GM12865 (cell line): ENCODE measurements around the gene ARHGAP4.

Experiments
- DNase-seq: peaks from one replicate; pipeline ENCODE4 v3.0.0; 2010; ENCODE audit warnings: low read depth
- H3K4me3 ChIP-seq: 2 replicates; pipeline ENCODE4 v1.5.1; 2011; ENCODE audit warnings: mild to moderate bottlenecking, low read depth, low read length, control low read depth
- TF ChIP-seq, protein P1 (sequence below): IDR thresholded peaks from 2 replicates; pipeline ENCODE4 v1.5.1; 2011; ENCODE audit warnings: low read length, control low read depth, low read depth, inconsistent platforms; ENCODE audit not compliant: insufficient read depth; ENCODE audit errors: missing control alignments

The ARHGAP4 gene

DNA sequence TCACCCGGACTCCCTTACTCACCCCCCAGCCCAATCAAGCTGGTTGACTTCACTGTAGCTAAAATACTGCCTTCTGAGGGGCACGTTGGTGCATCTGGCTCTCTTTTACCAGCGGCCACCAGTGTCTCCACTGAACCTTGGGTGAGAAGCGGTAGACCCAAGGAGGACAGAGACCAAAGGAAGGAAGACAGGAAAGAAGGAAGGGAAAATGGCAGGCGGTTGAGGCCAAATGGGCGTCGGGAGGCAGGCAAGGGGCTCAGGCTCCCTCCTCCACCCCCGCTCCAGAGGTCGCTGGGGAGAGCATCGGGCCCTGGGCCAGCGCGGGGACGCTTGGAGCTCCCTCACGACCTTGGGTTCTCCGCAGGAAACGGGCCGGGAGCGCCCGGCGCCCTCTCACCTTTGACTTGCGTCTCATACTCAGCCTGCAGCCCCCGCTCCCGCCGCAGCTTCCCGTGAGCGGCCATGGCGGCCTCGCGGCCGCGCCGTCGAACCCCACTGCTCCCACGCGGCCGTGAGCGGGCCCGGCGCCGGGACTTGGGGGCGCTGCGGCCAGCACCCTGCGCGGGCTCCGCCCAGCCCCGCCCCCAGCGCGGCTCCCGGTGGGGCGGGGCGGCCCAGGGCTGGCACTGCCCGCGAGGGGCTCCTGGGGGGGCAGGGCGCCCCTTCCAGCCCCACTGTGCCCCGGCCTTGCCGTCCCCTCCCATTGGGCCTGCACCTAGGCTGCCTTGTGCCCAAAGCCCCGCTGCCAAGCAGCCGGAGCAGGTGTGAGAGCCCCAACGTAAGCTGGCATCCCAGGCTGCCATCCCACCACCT lies at the start of gene ARHGAP4:
Gene ARHGAP4 (minus strand): TSS at position 526 of the 813 bp plus-strand sequence. CDS start 62 bp downstream, at position 464.
- TF ChIP-seq, protein P1, sequence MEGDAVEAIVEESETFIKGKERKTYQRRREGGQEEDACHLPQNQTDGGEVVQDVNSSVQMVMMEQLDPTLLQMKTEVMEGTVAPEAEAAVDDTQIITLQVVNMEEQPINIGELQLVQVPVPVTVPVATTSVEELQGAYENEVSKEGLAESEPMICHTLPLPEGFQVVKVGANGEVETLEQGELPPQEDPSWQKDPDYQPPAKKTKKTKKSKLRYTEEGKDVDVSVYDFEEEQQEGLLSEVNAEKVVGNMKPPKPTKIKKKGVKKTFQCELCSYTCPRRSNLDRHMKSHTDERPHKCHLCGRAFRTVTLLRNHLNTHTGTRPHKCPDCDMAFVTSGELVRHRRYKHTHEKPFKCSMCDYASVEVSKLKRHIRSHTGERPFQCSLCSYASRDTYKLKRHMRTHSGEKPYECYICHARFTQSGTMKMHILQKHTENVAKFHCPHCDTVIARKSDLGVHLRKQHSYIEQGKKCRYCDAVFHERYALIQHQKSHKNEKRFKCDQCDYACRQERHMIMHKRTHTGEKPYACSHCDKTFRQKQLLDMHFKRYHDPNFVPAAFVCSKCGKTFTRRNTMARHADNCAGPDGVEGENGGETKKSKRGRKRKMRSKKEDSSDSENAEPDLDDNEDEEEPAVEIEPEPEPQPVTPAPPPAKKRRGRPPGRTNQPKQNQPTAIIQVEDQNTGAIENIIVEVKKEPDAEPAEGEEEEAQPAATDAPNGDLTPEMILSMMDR, result no peak
- H3K4me3 ChIP-seq, result peak within 1 kb of the TSS; percentile 87
- peak; percentile 67 for DNase-seq

DNA sequence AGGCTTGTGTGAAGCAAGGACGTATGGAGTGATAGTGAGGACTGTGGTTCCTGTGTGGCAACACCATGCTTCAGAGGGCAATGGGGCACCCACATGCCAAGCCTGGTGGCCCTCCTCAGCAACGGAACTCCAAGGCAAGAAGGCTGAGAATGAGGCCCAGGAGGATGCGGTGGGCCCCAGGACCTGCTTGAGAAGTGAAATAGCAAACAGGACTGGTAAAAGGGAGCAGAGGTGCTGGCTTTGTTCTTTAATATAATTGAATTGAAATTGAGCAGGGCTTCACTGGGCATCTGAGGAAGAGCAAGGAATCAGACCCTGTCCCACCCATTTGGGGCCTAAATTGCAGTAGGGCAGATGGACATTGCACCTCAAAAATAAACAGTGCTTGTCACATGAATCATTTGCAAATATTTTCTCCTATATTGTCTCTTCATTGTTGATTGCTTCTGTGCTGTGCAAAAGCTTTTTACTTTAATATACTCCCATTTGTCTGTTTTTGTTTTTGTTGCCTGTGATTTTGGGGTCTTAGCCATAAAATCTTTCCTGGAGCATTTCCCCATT lies 48.7 kb upstream of the ARHGAP4 start:
- no peak for DNase-seq
- no peak overlapping the region for H3K4me3 ChIP-seq
- TF ChIP-seq, protein P1, result no peak

DNA sequence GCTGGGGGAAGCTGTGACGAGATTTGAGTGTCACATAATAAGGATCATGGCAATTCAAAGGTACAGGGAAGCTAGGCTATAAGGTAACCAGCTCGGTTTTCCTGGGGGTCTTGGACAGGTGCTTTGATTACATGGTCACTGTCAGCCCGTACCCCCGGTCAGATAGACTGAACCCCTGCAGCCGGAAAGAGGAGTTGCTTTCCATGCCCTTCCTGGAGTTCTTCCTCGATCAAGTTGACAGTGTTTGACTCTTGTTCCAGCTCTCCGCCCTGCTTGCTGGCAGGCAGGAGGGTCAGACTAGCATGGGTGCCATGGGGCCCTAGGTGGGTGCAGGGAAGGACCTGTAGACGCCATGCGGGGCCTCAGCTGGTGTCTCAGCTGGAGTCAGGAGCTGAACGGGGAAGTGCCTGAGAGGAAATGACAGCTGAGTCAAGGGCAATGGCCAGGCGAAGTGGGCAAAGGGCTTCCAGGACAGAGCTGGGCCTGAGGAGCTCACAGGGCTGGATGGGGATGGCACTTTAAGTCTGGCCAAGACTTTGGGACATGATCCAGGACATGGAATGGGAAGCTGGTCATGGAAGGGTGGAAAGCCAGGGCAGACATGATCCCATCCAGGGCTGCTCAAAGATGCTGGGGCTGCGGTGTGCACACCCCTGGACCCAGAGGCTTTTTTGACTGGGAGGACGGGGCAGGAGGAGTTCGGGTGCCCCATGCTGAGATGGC lies 48.1 kb upstream of the ARHGAP4 start:
- TF ChIP-seq, protein P1, result no peak
- H3K4me3 ChIP-seq, result peak overlapping the region; percentile 72
- no peak for DNase-seq

DNA sequence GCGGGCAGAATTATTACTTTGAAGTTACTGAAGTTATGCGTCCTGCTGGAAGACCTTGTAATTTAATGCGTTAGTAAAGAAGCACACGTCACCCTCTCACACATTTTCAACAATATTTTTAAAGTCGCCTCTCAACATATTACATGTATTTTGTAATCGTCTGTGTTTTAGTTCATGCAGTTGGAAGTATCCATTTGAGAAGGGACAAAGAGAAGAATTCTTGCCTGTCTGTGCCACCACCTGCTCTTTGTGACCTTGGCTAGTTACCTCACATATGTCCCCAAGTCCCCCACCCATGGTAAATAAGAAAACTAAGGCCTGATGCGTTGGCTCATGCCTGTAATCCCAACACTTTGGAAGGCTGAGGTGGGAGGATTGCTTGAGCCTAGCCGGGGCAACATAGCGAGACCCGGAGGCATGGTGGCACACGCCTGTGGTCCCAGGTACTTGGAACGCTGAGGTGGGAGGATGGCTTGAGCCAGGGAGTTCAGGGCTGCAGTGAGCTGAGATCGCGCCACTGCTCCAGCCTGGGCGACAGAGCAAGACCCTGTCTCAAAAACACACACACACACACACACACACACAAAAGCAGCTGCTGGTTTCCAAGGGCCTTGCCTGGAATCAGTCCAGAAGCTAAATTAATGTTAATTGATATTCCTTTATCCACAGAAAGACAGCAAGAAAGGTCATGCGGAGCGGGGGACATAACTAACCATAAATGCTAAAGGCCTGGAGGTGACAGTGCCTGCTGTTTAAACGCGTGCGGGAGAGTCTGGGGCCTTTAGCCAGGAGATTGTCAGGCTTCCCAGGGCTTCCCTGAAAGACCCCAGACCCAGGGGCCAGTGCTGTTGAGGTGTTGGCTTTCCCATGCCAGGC lies 47.3 kb upstream of the ARHGAP4 start:
- TF ChIP-seq, protein P1, result no peak
- DNase-seq, result no peak
- peak overlapping the region; percentile 72 for H3K4me3 ChIP-seq

DNA sequence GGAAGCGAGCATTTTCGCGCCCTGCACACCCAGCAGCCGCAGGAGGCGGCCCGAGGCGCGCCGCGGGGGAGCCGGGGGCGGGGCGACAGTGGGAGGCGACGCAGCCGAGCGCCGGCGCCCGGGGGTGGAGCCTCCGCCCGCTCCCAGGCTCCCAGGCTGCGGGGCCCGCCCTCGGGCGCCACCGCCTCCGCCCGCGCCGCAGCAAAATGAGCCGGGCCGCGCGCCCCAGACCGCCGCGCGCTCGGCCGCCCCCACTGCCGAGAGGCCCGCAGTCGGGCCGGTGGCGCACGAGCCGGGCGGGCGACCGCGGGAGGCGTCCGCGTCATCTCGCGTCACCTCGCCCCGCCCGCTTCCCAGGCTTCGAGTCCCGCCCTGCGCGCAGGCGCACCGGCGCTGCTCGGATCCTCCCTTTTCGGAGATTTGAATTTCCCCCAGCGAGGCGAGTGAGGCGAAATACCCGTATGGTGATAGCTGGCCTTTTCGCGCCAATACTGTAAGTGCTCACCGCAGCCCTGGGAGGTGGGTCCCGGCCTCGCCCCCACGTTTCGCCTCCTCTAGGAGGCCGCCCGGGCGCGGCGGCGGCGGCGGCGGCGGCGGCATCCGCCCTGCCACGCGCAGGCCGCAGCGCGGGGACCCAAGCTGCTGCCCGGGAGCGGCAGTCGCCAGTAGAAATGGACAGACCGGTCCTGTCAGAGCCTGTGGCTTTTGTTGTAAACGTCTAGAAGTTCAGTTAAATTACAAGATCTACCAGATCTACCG lies 46.5 kb upstream of the ARHGAP4 start, which contains the start of gene TMEM187:
Gene TMEM187 (plus strand): TSS at position 387 of the 759 bp plus-strand sequence. CDS start 9,309 bp downstream, outside the sequence.
- H3K4me3 ChIP-seq, result peak within 1 kb of the TSS; percentile 92
- TF ChIP-seq, protein P1, result no peak
- DNase-seq, result peak; percentile 95
